Mesendoderm (in vitro differentiated cells): Measurements from ENCODE around the gene PTH.

Source experiments
- DNase-seq: peaks from one replicate; pipeline ENCODE4 v3.0.0; 2013
- H2AK5ac ChIP-seq: 2 replicates; pipeline ENCODE4 v1.6.1; 2013; ENCODE audit warnings: low read length, inconsistent platforms
- H2BK120ac ChIP-seq: 2 replicates; pipeline ENCODE4 v1.6.1; 2013; ENCODE audit warnings: low read depth, mild to moderate bottlenecking, low read length, moderate library complexity, mixed read lengths
- H2BK15ac ChIP-seq: replicated peaks from 2 replicates; pipeline ENCODE4 v1.6.1; 2013; ENCODE audit warnings: low read depth, mild to moderate bottlenecking, moderate library complexity
- H2BK5ac ChIP-seq: 2 replicates; pipeline ENCODE4 v1.6.1; 2013; ENCODE audit warnings: low read length, inconsistent platforms
- H3K18ac ChIP-seq: 2 replicates; pipeline ENCODE4 v1.6.1; 2013; ENCODE audit warnings: mild to moderate bottlenecking, low read length, mixed read lengths
- H3K23ac ChIP-seq: one replicate; pipeline ENCODE4 v1.6.1; 2013; ENCODE audit warnings: low read length
- H3K27ac ChIP-seq: 2 replicates; pipeline ENCODE4 v1.5.1; 2013; ENCODE audit warnings: low read depth, mild to moderate bottlenecking, inconsistent platforms, low read length, moderate library complexity
- H3K27me3 ChIP-seq: 2 replicates; pipeline ENCODE4 v1.6.1; 2013; ENCODE audit warnings: low read length, control low read depth, mild to moderate bottlenecking, inconsistent platforms; ENCODE audit not compliant: insufficient read depth, poor library complexity
- H3K36me3 ChIP-seq: 2 replicates; pipeline ENCODE4 v1.6.1; 2013; ENCODE audit warnings: low read length, inconsistent platforms; ENCODE audit not compliant: control insufficient read depth, insufficient read depth
- H3K4ac ChIP-seq: one replicate; pipeline ENCODE4 v1.6.1; 2013; ENCODE audit warnings: low read depth, mild to moderate bottlenecking, low read length, moderate library complexity
- H3K4me1 ChIP-seq: 2 replicates; pipeline ENCODE4 v1.6.1; 2013; ENCODE audit warnings: low read depth, low read length, inconsistent platforms; ENCODE audit not compliant: control insufficient read depth
- H3K4me2 ChIP-seq: 2 replicates; pipeline ENCODE4 v1.6.1; 2013; ENCODE audit warnings: low read length
- H3K4me3 ChIP-seq: 2 replicates; pipeline ENCODE4 v1.5.1; 2013; ENCODE audit warnings: mild to moderate bottlenecking, low read length
- H3K56ac ChIP-seq: one replicate; pipeline ENCODE4 v1.6.1; 2013; ENCODE audit warnings: low read length
- H3K79me1 ChIP-seq: 2 replicates; pipeline ENCODE4 v1.6.1; 2013; ENCODE audit warnings: low read length, inconsistent platforms
- H3K79me2 ChIP-seq: 2 replicates; pipeline ENCODE4 v1.6.1; 2013; ENCODE audit warnings: mild to moderate bottlenecking, low read length; ENCODE audit not compliant: control insufficient read depth, insufficient read depth
- H3K9ac ChIP-seq: 2 replicates; pipeline ENCODE4 v1.6.1; 2013; ENCODE audit warnings: low read length, inconsistent platforms
- H4K5ac ChIP-seq: one replicate; pipeline ENCODE4 v1.6.1; 2013; ENCODE audit warnings: low read length
- H4K8ac ChIP-seq: one replicate; pipeline ENCODE4 v1.6.1; 2013; ENCODE audit warnings: low read depth, mild to moderate bottlenecking, control low read depth, low read length, moderate library complexity
- WGBS: extraction: QIAGEN DNeasy Blood & Tissue Kit; methylation state at CpG from one replicate; pipeline ENCODE4 v1.1.7; 2013; ENCODE audit warnings: low lambda C conversion rate, missing lambda C conversion rate; ENCODE audit not compliant: insufficient coverage; ENCODE audit errors: extremely low coverage; 5-methylcytosine and 5-hydroxymethylcytosine counted together

Gene PTH

GRCh38 chr11:13448876-13449275, 46.9 kb downstream of the PTH start:
- Histone ChIP-seq H3K9ac (no peak overlapping the region), H4K8ac (no peak overlapping the region), H3K18ac (no peak overlapping the region), H2BK15ac (no peak overlapping the region), H3K79me1 (peaks cover 4% of the 10 kb centered on the region), H3K56ac (no peak overlapping the region), H3K27ac (no peak overlapping the region), H3K4ac (no peak overlapping the region), H3K4me3 (no peak overlapping the region), H3K79me2 (peaks cover 9% of the 10 kb centered on the region), H3K23ac (no peak overlapping the region), H2BK5ac (no peak overlapping the region), H3K36me3 (no peaks in the 10 kb centered on the region), H2AK5ac (no peak overlapping the region), H4K5ac (no peak overlapping the region), H3K4me1 (no peaks in the 10 kb centered on the region), H3K4me2 (no peak overlapping the region), H2BK120ac (no peak overlapping the region), H3K27me3 (no peaks in the 10 kb centered on the region)
- DNase-seq = no peak
- no CpG with 5 or more reads among the region's 2 CpGs for WGBS

GRCh38 chr11:13446444-13446843, 49.4 kb downstream of the PTH start:
- Histone ChIP-seq H3K79me1 (peaks cover 4% of the 10 kb centered on the region), H2BK120ac (no peak overlapping the region), H3K4me3 (no peak overlapping the region)

GRCh38 chr11:13445588-13445987, 50.2 kb downstream of the PTH start:
- Histone ChIP-seq H3K27me3 (no peaks in the 10 kb centered on the region), H3K23ac (no peak overlapping the region), H3K4me2 (no peak overlapping the region), H3K27ac (no peak overlapping the region), H3K4me3 (no peak overlapping the region), H4K5ac (no peak overlapping the region), H2BK15ac (no peak overlapping the region), H4K8ac (no peak overlapping the region), H3K79me2 (peaks cover 4% of the 10 kb centered on the region), H3K9ac (no peak overlapping the region), H3K56ac (no peak overlapping the region), H2AK5ac (no peak overlapping the region), H3K4me1 (no peaks in the 10 kb centered on the region), H3K36me3 (no peaks in the 10 kb centered on the region), H2BK5ac (no peak overlapping the region), H3K4ac (no peak overlapping the region), H2BK120ac (no peak overlapping the region), H3K79me1 (no peaks in the 10 kb centered on the region), H3K18ac (no peak overlapping the region)
- no CpG with 5 or more reads among the region's 2 CpGs for WGBS
- DNase-seq = no peak

More at GRCh38 chr11:13446444-13446843, 49.4 kb downstream of the PTH start:
- peaks cover 9% of the 10 kb centered on the region for H3K79me2 ChIP-seq
- H3K9ac ChIP-seq = no peak overlapping the region
- no peaks in the 10 kb centered on the region for H3K4me1 ChIP-seq
- no peak overlapping the region for H3K56ac ChIP-seq
- H3K4ac ChIP-seq = no peak overlapping the region
- H3K23ac ChIP-seq = no peak overlapping the region
- no peak overlapping the region for H2AK5ac ChIP-seq
- no peak overlapping the region for H3K27ac ChIP-seq
- H3K27me3 ChIP-seq = no peaks in the 10 kb centered on the region
- no peaks in the 10 kb centered on the region for H3K36me3 ChIP-seq
- no peak overlapping the region for H3K4me2 ChIP-seq
- H2BK5ac ChIP-seq = no peak overlapping the region
- no peak overlapping the region for H4K8ac ChIP-seq
- no peak for DNase-seq
- H3K18ac ChIP-seq = no peak overlapping the region
- H4K5ac ChIP-seq = no peak overlapping the region
- no peak overlapping the region for H2BK15ac ChIP-seq
